Measurements from ENCODE around the gene ETV2. TPM values are rescaled to one million over a fixed set of nuclear protein-coding genes. Genes with fewer than 3 reads are reported as not detected.

The ETV2 gene
- total and polyA plus RNA-seq, 2 donors (not counting 3 experiments of a cell fraction or from before 2014, with no cell fraction given) = 1.0 to 1.5 TPM

DNA sequence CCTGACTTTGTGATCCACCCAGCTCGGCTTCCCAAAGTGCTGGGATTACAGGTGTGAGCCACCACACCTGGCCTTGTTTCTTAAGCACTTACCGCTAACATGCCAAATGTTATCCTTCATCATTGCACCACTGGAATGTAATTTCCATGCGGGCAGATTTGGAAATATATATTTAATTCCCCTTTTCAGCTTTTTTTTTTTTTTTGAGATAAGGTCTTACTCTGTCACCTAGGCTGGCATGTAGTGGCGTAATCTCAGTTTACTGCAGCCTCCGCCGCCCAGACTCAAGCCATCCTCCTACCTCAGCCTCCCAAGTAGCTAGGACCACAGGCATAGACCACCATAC, 20.4 kb downstream of the ETV2 start:
- intact Hi-C loops (cut with micrococcal nuclease) = no loop called here
- TF ChIP-seq EZH2 (IDR thresholded peaks at IDR 0.05; ENCODE audit: borderline replicate concordance, low read depth, low read length, severe bottlenecking) = no peak
- TF ChIP-seq POLR2AphosphoS5 (IDR thresholded peaks at IDR 0.05; ENCODE audit: insufficient read depth, low read depth, low read length) = no peak
- TF ChIP-seq POLR2A (IDR thresholded peaks at IDR 0.05; ENCODE audit: low read depth, low read length) = no peak
- TF ChIP-seq, protein P1, sequence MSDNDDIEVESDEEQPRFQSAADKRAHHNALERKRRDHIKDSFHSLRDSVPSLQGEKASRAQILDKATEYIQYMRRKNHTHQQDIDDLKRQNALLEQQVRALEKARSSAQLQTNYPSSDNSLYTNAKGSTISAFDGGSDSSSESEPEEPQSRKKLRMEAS (IDR thresholded peaks at IDR 0.05; ENCODE audit: insufficient read depth, insufficient read length) = no peak
- no peak for TF ChIP-seq FOS (IDR thresholded peaks at IDR 0.05; ENCODE audit: borderline replicate concordance, insufficient read depth, low read length)
- TF ChIP-seq GATA2 (IDR thresholded peaks at IDR 0.05; ENCODE audit: insufficient read depth, insufficient read length, low read depth, low read length) = no peak
- no peak for TF ChIP-seq MYC (IDR thresholded peaks at IDR 0.05; ENCODE audit: low read depth, low read length)
- no peak for TF ChIP-seq JUN (IDR thresholded peaks at IDR 0.05; ENCODE audit: borderline replicate concordance, insufficient read depth, insufficient read length, low read depth)
- TF ChIP-seq, protein P2, sequence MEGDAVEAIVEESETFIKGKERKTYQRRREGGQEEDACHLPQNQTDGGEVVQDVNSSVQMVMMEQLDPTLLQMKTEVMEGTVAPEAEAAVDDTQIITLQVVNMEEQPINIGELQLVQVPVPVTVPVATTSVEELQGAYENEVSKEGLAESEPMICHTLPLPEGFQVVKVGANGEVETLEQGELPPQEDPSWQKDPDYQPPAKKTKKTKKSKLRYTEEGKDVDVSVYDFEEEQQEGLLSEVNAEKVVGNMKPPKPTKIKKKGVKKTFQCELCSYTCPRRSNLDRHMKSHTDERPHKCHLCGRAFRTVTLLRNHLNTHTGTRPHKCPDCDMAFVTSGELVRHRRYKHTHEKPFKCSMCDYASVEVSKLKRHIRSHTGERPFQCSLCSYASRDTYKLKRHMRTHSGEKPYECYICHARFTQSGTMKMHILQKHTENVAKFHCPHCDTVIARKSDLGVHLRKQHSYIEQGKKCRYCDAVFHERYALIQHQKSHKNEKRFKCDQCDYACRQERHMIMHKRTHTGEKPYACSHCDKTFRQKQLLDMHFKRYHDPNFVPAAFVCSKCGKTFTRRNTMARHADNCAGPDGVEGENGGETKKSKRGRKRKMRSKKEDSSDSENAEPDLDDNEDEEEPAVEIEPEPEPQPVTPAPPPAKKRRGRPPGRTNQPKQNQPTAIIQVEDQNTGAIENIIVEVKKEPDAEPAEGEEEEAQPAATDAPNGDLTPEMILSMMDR (IDR thresholded peaks at IDR 0.05; ENCODE audit: extremely low read depth in 1 of 2, insufficient read depth in 1 of 2, low read depth in 1 of 2, low read length in 2 of 2) = no peak
- Histone ChIP-seq H3K79me2 (ENCODE audit: control insufficient read depth, insufficient read depth, low read length) (no peaks in the 10 kb centered on the region), H3K9me1 (replicated peaks; ENCODE audit: control insufficient read depth, extremely low read depth, insufficient read depth, low read length) (no peaks in the 10 kb centered on the region), H3K27ac (ENCODE audit: insufficient read depth, low read depth, low read length) (no peak overlapping the region), H3K4me3 (replicated peaks in 1 of 3; ENCODE audit: insufficient read depth in 1 of 3, low read depth in 1 of 3, low read length in 3 of 3) (no peak overlapping the region), H3K36me3 (ENCODE audit: control insufficient read depth in 2 of 2, extremely low read depth in 1 of 2, insufficient read depth in 2 of 2, low read length in 2 of 2) (peaks cover 7 to 10% of the 10 kb centered on the region in 2 experiments), H2AFZ (ENCODE audit: low read depth, low read length) (no peak overlapping the region), H3K27me3 (ENCODE audit: control insufficient read depth in 2 of 2, insufficient read depth in 2 of 2, low read length in 2 of 2) (no peaks in the 10 kb centered on the region), H3K4me2 (ENCODE audit: insufficient read depth, low read length) (no peak overlapping the region), H3K4me1 (ENCODE audit: control insufficient read depth, extremely low read depth, insufficient read depth, low read length) (no peaks in the 10 kb centered on the region), H3K9me3 (replicated peaks; ENCODE audit: control insufficient read depth, insufficient read depth, low read length) (no peaks in the 10 kb centered on the region), H3K9ac (replicated peaks; ENCODE audit: extremely low read depth, insufficient read depth, low read length) (no peak overlapping the region), H4K20me1 (replicated peaks; ENCODE audit: control insufficient read depth, extremely low read depth, insufficient read depth, low read length) (no peaks in the 10 kb centered on the region)
- no peak for DNase-seq (ENCODE audit: low read depth, low spot score)
- CTCF ChIA-PET = interaction anchor here (1.2 to 1.9 kb wide), 3 partner anchors 12 to 32 kb away, joined by 3 to 5 read pairs (median 3); no protein-coding TSS in a partner anchor
- POLR2A ChIA-PET = no interaction called here
- FAIRE-seq = no peak
- dilution Hi-C loops (cut with MboI; ENCODE audit: extremely low pct_ligation_motif_present, low sequenced_read_pairs) = no loop called here
- no TSS peak for BruUV-seq (replicated peaks)
